GM23248 (cell line): ENCODE data around the gene BTNL3.
"Not testable (repeated sequence)": the region's sequence is repeated elsewhere in the genome, so short reads cannot be mapped to it uniquely, and the experiment has no call there.

ENCODE experiments used
- EZH2 ChIP-seq: fragments of 200-600 bp; sonication (generic); IDR thresholded peaks from 2 replicates; pipeline ENCODE4 v1.6.1; 2018; ENCODE audit warnings: antibody characterized with exemption, mild to moderate bottlenecking; ENCODE audit not compliant: insufficient read depth, poor library complexity, severe bottlenecking
- EZH2phosphoT487 ChIP-seq: fragments of 200-600 bp; sonication (generic); IDR thresholded peaks from 2 replicates; pipeline ENCODE4 v1.6.1; 2018; ENCODE audit warnings: antibody characterized with exemption, moderate library complexity, mild to moderate bottlenecking, low read depth; ENCODE audit not compliant: insufficient read depth

- not testable (repeated sequence) for TF ChIP-seq EZH2phosphoT487, EZH2
Observed at GRCh38 chr5:181045857-181046256, 57.2 kb downstream of the BTNL3 start.
